Upper lobe of right lung (tissue), 1 donor: ENCODE data around the gene NIPAL3. TPM values are rescaled to one million over a fixed set of nuclear protein-coding genes. Genes with fewer than 3 reads are reported as not detected.

Source experiments
- ATAC-seq: fragments of 200-7000 bp; cut with Tn5 transposase; one replicate; pipeline ENCODE4 v1.9.1; 2020; ENCODE audit warnings: mild to moderate bottlenecking, moderate library complexity
- DNase-seq: peaks from one replicate; pipeline ENCODE4 v3.0.0-alpha.2; 2020
- H3K27ac ChIP-seq: fragments of 200-600 bp; one replicate; pipeline ENCODE4 v1.8.0; 2022
- H3K27me3 ChIP-seq: fragments of 200-600 bp; one replicate; pipeline ENCODE4 v1.8.0; 2022; ENCODE audit warnings: mild to moderate bottlenecking
- H3K36me3 ChIP-seq: fragments of 200-600 bp; one replicate; pipeline ENCODE4 v1.8.0; 2022
- H3K4me1 ChIP-seq: fragments of 200-600 bp; one replicate; pipeline ENCODE4 v1.8.0; 2022
- H3K4me3 ChIP-seq: fragments of 200-600 bp; one replicate; pipeline ENCODE4 v1.8.0; 2022; ENCODE audit warnings: mild to moderate bottlenecking
- H3K9me3 ChIP-seq: fragments of 200-600 bp; one replicate; pipeline ENCODE4 v1.8.0; 2022
- CTCF ChIP-seq: fragments of 200-600 bp; IDR thresholded peaks from one replicate; pipeline ENCODE4 v1.8.0; 2022; ENCODE audit warnings: antibody characterized with exemption
- intact Hi-C: fragments of 100-400 bp; cut with DNase I; formaldehyde crosslinking; loops from one replicate; pipeline ENCODE4 v1.11.0; 2022
- total RNA-seq: library from RNA; stranded (reverse); fragmentation: NEBNext Ultra II Directional; extraction: Animal tissue kit (Norgen Biotek cat#: 25700); gene quantifications from one replicate; pipeline ENCODE4 v1.2.1, GENCODE V29; 2021
- donor health status: DM: no; HTN: yes; CAD: no; lungs with severe emphysema.

The NIPAL3 gene
- total RNA-seq, 1 donor from 2014 or later: 37.8 TPM

- DNase-seq (no peak), ATAC-seq (no peak)
- H3K9me3 ChIP-seq: no peaks in the 10 kb centered on the region
- H3K4me1 ChIP-seq: no peaks in the 10 kb centered on the region
- H3K27me3 ChIP-seq: no peaks in the 10 kb centered on the region
- no peak overlapping the region for H3K27ac ChIP-seq
- intact Hi-C loops: no loop called here
- H3K36me3 ChIP-seq: peaks cover 10% of the 10 kb centered on the region
- TF ChIP-seq CTCF: no peak
- H3K4me3 ChIP-seq: no peak overlapping the region
Measured at GRCh38 chr1:24403806-24404205, 11.8 kb upstream of the NIPAL3 start.

- TF ChIP-seq CTCF: no peak
- Histone ChIP-seq H3K27ac (no peak overlapping the region), H3K4me1 (no peaks in the 10 kb centered on the region), H3K9me3 (no peaks in the 10 kb centered on the region), H3K36me3 (no peaks in the 10 kb centered on the region), H3K4me3 (no peak overlapping the region), H3K27me3 (no peaks in the 10 kb centered on the region)
- DNase-seq: no peak
- intact Hi-C loops: no loop called here
- ATAC-seq: no peak
Measured at GRCh38 chr1:24406788-24407187, 8.8 kb upstream of the NIPAL3 start.

GRCh38 chr1:24409535-24409934, 6.1 kb upstream of the NIPAL3 start:
- no peak for DNase-seq
- Histone ChIP-seq H3K4me3 (no peak overlapping the region), H3K4me1 (peaks cover 14% of the 10 kb centered on the region), H3K36me3 (no peaks in the 10 kb centered on the region), H3K27ac (no peak overlapping the region), H3K9me3 (no peaks in the 10 kb centered on the region), H3K27me3 (no peaks in the 10 kb centered on the region)
- intact Hi-C loops: no loop called here
- ATAC-seq: no peak
- TF ChIP-seq CTCF: no peak

- Histone ChIP-seq H3K36me3 (no peaks in the 10 kb centered on the region), H3K27me3 (no peaks in the 10 kb centered on the region), H3K4me1 (peaks cover 15% of the 10 kb centered on the region), H3K27ac (no peak overlapping the region), H3K4me3 (no peak overlapping the region), H3K9me3 (no peaks in the 10 kb centered on the region)
- no peak for ATAC-seq
- no peak for TF ChIP-seq CTCF
- DNase-seq: no peak
- intact Hi-C loops: no loop called here
Measured at GRCh38 chr1:24410750-24411149, 4.9 kb upstream of the NIPAL3 start.

GRCh38 chr1:24411963-24412362, 3.6 kb upstream of the NIPAL3 start:
- no peaks in the 10 kb centered on the region for H3K9me3 ChIP-seq
- no peak overlapping the region for H3K4me3 ChIP-seq
- ATAC-seq (no peak), DNase-seq (no peak)
- H3K27ac ChIP-seq: no peak overlapping the region
- H3K36me3 ChIP-seq: no peaks in the 10 kb centered on the region
- TF ChIP-seq CTCF: no peak
- intact Hi-C loops: no loop called here
- H3K4me1 ChIP-seq: peaks cover 20% of the 10 kb centered on the region
- no peaks in the 10 kb centered on the region for H3K27me3 ChIP-seq

GRCh38 chr1:24412408-24412807, 3.2 kb upstream of the NIPAL3 start:
- ATAC-seq (no peak), DNase-seq (no peak)
- Histone ChIP-seq H3K27ac (no peak overlapping the region), H3K4me1 (peaks cover 21% of the 10 kb centered on the region), H3K9me3 (no peaks in the 10 kb centered on the region), H3K36me3 (no peaks in the 10 kb centered on the region), H3K27me3 (no peaks in the 10 kb centered on the region), H3K4me3 (peak overlapping the region; percentile 90)
- intact Hi-C loops: no loop called here
- no peak for TF ChIP-seq CTCF
